ENCODE results near the gene TMEM130. TPM values are rescaled to one million over a fixed set of nuclear protein-coding genes. Genes with fewer than 3 reads are reported as not detected.

The TMEM130 gene
- polyA plus RNA-seq, 1 of the 3 experiments (the other 2 are of a cell fraction), result 1.2 TPM

DNA sequence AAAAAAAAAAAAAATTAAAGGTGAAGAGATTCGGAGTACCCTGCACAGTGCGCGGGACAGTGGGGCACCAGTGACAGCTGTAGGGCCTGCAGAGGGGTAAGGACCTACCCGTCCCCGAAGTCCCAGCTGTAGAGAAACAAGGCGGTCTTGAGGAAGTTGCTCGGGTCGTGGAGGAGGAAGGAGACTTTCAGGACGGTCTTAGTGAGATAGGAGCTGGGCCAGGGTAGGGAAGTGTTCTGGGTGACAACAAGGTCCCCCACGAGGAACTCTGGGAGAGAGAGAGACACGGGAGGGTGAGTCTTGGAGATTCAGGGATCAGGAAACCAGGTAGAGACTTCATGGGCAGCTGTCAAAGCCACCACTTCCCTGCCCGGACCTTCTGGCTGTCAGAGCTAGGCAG, 9.7 kb downstream of the TMEM130 start:
- WGBS (ENCODE audit: low lambda C conversion rate), result 71% methylated on average over 12 of the region's 12 CpGs
- POLR2A ChIA-PET, result no interaction called here
- Histone ChIP-seq H3K4me3 (ENCODE audit: low read depth in 2 of 2, low read length in 1 of 2) (no peak overlapping the region), H3K36me3 (replicated peaks in 1 of 2; ENCODE audit: control insufficient read depth in 1 of 2, insufficient read depth in 2 of 2, low read length in 1 of 2) (no peaks in the 10 kb centered on the region), H3K27ac (ENCODE audit: low read depth in 2 of 2, low read length in 1 of 2) (no peak overlapping the region), H3K27me3 (ENCODE audit: insufficient read depth) (no peaks in the 10 kb centered on the region), H3K4me2 (no peak overlapping the region), H3K9me2 (no peaks in the 10 kb centered on the region), H3K9ac (no peak overlapping the region), H3K79me2 (ENCODE audit: insufficient read depth) (no peaks in the 10 kb centered on the region), H2AFZ (ENCODE audit: low read depth) (no peak overlapping the region), H3F3A (replicated peaks; ENCODE audit: insufficient read depth) (no peaks in the 10 kb centered on the region), H3K9me3 (no peaks in the 10 kb centered on the region), H3K4me1 (ENCODE audit: control insufficient read depth in 1 of 2, insufficient read depth in 2 of 2, low read depth in 1 of 2, low read length in 1 of 2) (no peaks in the 10 kb centered on the region), H4K20me1 (ENCODE audit: insufficient read depth) (no peaks in the 10 kb centered on the region)
- CTCF ChIA-PET, result interaction anchor here (0.8 to 13.5 kb wide), 3 partner anchors 12 to 18 kb away, joined by 4 to 82 read pairs (median 6); partner anchors contain the start of gene TRRAP
- TF ChIP-seq FOSL2 (IDR thresholded peaks at IDR 0.05; ENCODE audit: borderline replicate concordance, low read depth), result no peak
- TF ChIP-seq GABPA (IDR thresholded peaks at IDR 0.05; ENCODE audit: low read depth), result no peak
- TF ChIP-seq SMC3 (IDR thresholded peaks at IDR 0.05; ENCODE audit: low read depth, low read length), result no peak
- TF ChIP-seq JUND (IDR thresholded peaks at IDR 0.05), result no peak
- TF ChIP-seq, protein P1, sequence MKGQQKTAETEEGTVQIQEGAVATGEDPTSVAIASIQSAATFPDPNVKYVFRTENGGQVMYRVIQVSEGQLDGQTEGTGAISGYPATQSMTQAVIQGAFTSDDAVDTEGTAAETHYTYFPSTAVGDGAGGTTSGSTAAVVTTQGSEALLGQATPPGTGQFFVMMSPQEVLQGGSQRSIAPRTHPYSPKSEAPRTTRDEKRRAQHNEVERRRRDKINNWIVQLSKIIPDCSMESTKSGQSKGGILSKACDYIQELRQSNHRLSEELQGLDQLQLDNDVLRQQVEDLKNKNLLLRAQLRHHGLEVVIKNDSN (IDR thresholded peaks at IDR 0.05; ENCODE audit: borderline replicate concordance, low read depth), result no peak
- DNase-seq, result peak; percentile 10

DNA sequence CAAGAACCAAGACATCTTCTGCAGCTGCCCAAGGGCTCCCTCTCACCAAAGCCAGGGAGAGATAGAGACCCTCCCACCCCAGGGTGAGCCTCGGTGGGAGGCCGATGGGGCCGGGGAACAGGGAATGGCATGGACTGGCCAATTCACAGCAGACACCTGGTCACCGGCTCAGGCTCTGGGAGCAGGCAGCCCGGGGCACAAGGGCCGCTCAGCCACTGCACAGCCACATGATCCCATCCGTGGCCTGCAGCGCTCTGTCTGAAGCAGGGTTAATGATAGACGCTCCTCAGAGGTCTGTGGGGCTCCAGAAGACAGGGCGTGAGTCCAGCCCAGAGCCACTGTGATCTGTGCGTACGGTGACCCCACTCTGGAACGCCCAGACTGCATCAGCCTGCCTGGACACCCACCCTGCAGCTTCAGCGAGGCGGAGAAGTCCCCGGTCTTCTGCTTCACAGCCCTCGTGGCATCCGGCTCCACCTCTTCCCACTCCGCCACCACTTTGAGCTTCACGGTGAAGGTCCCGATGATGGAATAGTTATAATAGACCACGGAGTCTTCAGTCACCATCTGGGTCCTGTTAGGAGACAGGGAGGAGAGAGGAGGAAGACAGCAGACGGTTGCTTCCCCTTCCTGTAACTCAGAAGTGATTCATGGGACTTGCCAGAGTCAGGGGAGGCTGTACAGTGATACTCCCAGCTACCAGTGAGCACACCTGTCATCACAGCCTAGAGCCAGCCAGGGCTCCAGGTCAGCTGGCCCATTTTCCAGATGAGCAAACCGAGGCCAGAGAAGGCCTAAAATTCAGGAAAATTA, 14.0 kb downstream of the TMEM130 start:
- H3F3A ChIP-seq (replicated peaks; ENCODE audit: insufficient read depth), result no peaks in the 10 kb centered on the region
- H3K9me2 ChIP-seq, result no peaks in the 10 kb centered on the region
- no peaks in the 10 kb centered on the region for H3K9me3 ChIP-seq
- H3K36me3 ChIP-seq (replicated peaks in 1 of 2; ENCODE audit: control insufficient read depth in 1 of 2, insufficient read depth in 2 of 2, low read length in 1 of 2), result no peaks in the 10 kb centered on the region
- 84% methylated on average over 20 of the region's 24 CpGs for WGBS (ENCODE audit: low lambda C conversion rate)
- CTCF ChIA-PET, result interaction anchor here (0.8 to 13.5 kb wide), 3 partner anchors 13 to 435 kb away, joined by 4 to 82 read pairs (median 5); no protein-coding TSS in a partner anchor
- no peak overlapping the region for H3K27ac ChIP-seq (ENCODE audit: low read depth in 2 of 2, low read length in 1 of 2)
- H2AFZ ChIP-seq (ENCODE audit: low read depth), result no peak overlapping the region
- TF ChIP-seq, protein P2, sequence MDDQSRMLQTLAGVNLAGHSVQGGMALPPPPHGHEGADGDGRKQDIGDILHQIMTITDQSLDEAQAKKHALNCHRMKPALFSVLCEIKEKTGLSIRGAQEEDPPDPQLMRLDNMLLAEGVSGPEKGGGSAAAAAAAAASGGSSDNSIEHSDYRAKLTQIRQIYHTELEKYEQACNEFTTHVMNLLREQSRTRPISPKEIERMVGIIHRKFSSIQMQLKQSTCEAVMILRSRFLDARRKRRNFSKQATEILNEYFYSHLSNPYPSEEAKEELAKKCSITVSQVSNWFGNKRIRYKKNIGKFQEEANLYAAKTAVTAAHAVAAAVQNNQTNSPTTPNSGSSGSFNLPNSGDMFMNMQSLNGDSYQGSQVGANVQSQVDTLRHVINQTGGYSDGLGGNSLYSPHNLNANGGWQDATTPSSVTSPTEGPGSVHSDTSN (IDR thresholded peaks at IDR 0.05), result no peak
- peak; percentile 28; the same call in 1 of the 2 replicates for TF ChIP-seq TCF12 (IDR thresholded peaks at IDR 0.05)
- no peak overlapping the region for H3K4me2 ChIP-seq
- H3K9ac ChIP-seq, result no peak overlapping the region
- peak; percentile 12 for DNase-seq
- POLR2A ChIA-PET, result no interaction called here
- no peaks in the 10 kb centered on the region for H3K79me2 ChIP-seq (ENCODE audit: insufficient read depth)
- no peaks in the 10 kb centered on the region for H4K20me1 ChIP-seq (ENCODE audit: insufficient read depth)
- H3K4me3 ChIP-seq (ENCODE audit: low read depth in 2 of 2, low read length in 1 of 2), result no peak overlapping the region
- no peaks in the 10 kb centered on the region for H3K27me3 ChIP-seq (ENCODE audit: insufficient read depth)
- H3K4me1 ChIP-seq (ENCODE audit: control insufficient read depth in 1 of 2, insufficient read depth in 2 of 2, low read depth in 1 of 2, low read length in 1 of 2), result no peaks in the 10 kb centered on the region

DNA sequence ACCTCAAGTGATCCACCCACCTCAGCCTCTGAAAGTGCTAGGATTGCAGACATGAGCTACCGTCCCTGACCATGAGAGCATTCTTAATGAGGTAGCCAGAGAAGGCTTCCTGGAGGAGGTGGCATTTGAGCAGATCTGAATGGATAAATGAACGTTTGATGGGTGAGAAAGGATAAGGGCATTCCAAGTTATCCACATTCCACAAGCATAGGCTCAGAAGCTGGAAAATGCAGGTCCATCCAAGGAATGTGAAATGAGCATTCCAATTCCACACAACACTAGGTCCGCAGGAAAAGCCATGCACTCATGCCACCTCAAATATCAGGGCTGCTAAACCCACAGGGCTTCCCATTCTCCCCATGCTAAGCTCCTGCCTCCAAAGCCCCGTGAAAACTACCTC, 17.0 kb downstream of the TMEM130 start:
- H3K4me1 ChIP-seq (ENCODE audit: control insufficient read depth in 1 of 2, insufficient read depth in 2 of 2, low read depth in 1 of 2, low read length in 1 of 2), result no peaks in the 10 kb centered on the region
- H4K20me1 ChIP-seq (ENCODE audit: insufficient read depth), result no peaks in the 10 kb centered on the region
- 40% methylated on average over 4 of the region's 4 CpGs for WGBS (ENCODE audit: low lambda C conversion rate)
- CTCF ChIA-PET, result interaction anchor here (1.0 to 13.5 kb wide), 5 partner anchors 10 to 432 kb away, joined by 3 to 82 read pairs (median 6); no protein-coding TSS in a partner anchor
- DNase-seq, result peak; percentile 3
- no peak overlapping the region for H2AFZ ChIP-seq (ENCODE audit: low read depth)
- no peak overlapping the region for H3K27ac ChIP-seq (ENCODE audit: low read depth in 2 of 2, low read length in 1 of 2)
- no peaks in the 10 kb centered on the region for H3K9me3 ChIP-seq
- H3K36me3 ChIP-seq (replicated peaks in 1 of 2; ENCODE audit: control insufficient read depth in 1 of 2, insufficient read depth in 2 of 2, low read length in 1 of 2), result no peaks in the 10 kb centered on the region
- H3K27me3 ChIP-seq (ENCODE audit: insufficient read depth), result no peaks in the 10 kb centered on the region
- H3K4me2 ChIP-seq, result no peak overlapping the region
- H3K9ac ChIP-seq, result no peak overlapping the region
- POLR2A ChIA-PET, result no interaction called here
- no peaks in the 10 kb centered on the region for H3K79me2 ChIP-seq (ENCODE audit: insufficient read depth)
- no peaks in the 10 kb centered on the region for H3F3A ChIP-seq (replicated peaks; ENCODE audit: insufficient read depth)
- H3K4me3 ChIP-seq (ENCODE audit: low read depth in 2 of 2, low read length in 1 of 2), result no peak overlapping the region
- H3K9me2 ChIP-seq, result no peaks in the 10 kb centered on the region
- TF ChIP-seq EP300 (IDR thresholded peaks at IDR 0.05; ENCODE audit: borderline replicate concordance in 1 of 2, low read depth in 1 of 2, low read length in 1 of 2) (no peak), FOSL2 (IDR thresholded peaks at IDR 0.05; ENCODE audit: borderline replicate concordance, low read depth) (peak; percentile 29; the same call in 1 of the 2 replicates), RFX5 (IDR thresholded peaks at IDR 0.05; ENCODE audit: low read length) (no peak), POLR2AphosphoS5 (IDR thresholded peaks at IDR 0.05; ENCODE audit: low read depth, low read length) (no peak), TAF1 (IDR thresholded peaks at IDR 0.05; ENCODE audit: borderline replicate concordance, low read depth, low read length) (no peak)
- TF ChIP-seq, protein P3, sequence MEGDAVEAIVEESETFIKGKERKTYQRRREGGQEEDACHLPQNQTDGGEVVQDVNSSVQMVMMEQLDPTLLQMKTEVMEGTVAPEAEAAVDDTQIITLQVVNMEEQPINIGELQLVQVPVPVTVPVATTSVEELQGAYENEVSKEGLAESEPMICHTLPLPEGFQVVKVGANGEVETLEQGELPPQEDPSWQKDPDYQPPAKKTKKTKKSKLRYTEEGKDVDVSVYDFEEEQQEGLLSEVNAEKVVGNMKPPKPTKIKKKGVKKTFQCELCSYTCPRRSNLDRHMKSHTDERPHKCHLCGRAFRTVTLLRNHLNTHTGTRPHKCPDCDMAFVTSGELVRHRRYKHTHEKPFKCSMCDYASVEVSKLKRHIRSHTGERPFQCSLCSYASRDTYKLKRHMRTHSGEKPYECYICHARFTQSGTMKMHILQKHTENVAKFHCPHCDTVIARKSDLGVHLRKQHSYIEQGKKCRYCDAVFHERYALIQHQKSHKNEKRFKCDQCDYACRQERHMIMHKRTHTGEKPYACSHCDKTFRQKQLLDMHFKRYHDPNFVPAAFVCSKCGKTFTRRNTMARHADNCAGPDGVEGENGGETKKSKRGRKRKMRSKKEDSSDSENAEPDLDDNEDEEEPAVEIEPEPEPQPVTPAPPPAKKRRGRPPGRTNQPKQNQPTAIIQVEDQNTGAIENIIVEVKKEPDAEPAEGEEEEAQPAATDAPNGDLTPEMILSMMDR (IDR thresholded peaks at IDR 0.05), result no peak
- TF ChIP-seq, protein P4, sequence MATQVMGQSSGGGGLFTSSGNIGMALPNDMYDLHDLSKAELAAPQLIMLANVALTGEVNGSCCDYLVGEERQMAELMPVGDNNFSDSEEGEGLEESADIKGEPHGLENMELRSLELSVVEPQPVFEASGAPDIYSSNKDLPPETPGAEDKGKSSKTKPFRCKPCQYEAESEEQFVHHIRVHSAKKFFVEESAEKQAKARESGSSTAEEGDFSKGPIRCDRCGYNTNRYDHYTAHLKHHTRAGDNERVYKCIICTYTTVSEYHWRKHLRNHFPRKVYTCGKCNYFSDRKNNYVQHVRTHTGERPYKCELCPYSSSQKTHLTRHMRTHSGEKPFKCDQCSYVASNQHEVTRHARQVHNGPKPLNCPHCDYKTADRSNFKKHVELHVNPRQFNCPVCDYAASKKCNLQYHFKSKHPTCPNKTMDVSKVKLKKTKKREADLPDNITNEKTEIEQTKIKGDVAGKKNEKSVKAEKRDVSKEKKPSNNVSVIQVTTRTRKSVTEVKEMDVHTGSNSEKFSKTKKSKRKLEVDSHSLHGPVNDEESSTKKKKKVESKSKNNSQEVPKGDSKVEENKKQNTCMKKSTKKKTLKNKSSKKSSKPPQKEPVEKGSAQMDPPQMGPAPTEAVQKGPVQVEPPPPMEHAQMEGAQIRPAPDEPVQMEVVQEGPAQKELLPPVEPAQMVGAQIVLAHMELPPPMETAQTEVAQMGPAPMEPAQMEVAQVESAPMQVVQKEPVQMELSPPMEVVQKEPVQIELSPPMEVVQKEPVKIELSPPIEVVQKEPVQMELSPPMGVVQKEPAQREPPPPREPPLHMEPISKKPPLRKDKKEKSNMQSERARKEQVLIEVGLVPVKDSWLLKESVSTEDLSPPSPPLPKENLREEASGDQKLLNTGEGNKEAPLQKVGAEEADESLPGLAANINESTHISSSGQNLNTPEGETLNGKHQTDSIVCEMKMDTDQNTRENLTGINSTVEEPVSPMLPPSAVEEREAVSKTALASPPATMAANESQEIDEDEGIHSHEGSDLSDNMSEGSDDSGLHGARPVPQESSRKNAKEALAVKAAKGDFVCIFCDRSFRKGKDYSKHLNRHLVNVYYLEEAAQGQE (IDR thresholded peaks at IDR 0.05; ENCODE audit: low read depth, low read length), result no peak

All from SK-N-SH (cell line).